Epithelial cell of prostate (primary cell): Measurements from ENCODE around the gene KLHL3.

Experiments used
- DNase-seq: peaks from one replicate; pipeline ENCODE4 v3.0.0-alpha.2; 2011; ENCODE audit warnings: low read depth, low spot score
- H3K27ac ChIP-seq: fragments of 450-650 bp; 2 replicates; pipeline ENCODE4 v1.5.1; 2017; ENCODE audit warnings: mild to moderate bottlenecking

The KLHL3 gene

GRCh38 chr5:137750436-137750835 is 14.5 kb upstream of the KLHL3 start:
- no peak overlapping the region for H3K27ac ChIP-seq

DNA sequence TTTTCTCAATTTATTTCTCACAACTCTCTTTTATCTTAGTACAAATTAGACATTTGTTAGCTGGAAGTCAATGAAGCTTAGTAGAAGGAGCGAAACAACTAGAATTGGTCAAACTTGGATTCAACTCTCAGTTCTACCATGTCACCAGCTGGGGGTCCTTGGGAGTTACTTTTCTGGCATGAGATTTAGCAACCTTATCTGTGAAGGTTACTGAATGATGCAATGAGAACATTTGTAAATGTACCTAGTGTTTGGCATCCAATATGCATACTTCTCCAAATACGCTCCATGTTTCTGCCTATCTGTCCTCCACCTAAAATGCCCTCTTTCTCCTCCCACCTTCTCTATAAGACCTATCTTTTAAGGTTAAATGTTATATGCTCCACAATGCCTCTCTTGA is 12.0 kb upstream of the KLHL3 start:
- no peak for DNase-seq

More at GRCh38 chr5:137750436-137750835, 14.5 kb upstream of the KLHL3 start:
- DNase-seq, result no peak

GRCh38 chr5:137743031-137743640 is 7.2 kb upstream of the KLHL3 start:
- H3K27ac ChIP-seq, result no peak overlapping the region
- DNase-seq, result no peak

More for the DNA sequence above, 12.0 kb upstream of the KLHL3 start:
- no peak overlapping the region for H3K27ac ChIP-seq

- no peak for DNase-seq
- no peak overlapping the region for H3K27ac ChIP-seq
Observed at GRCh38 chr5:137741718-137742117, 5.8 kb upstream of the KLHL3 start.

GRCh38 chr5:137739737-137740136 is 3.8 kb upstream of the KLHL3 start:
- no peak for DNase-seq
- no peak overlapping the region for H3K27ac ChIP-seq

- H3K27ac ChIP-seq, result no peak overlapping the region
- no peak for DNase-seq
Observed at GRCh38 chr5:137738947-137739346, 3.1 kb upstream of the KLHL3 start.

DNA sequence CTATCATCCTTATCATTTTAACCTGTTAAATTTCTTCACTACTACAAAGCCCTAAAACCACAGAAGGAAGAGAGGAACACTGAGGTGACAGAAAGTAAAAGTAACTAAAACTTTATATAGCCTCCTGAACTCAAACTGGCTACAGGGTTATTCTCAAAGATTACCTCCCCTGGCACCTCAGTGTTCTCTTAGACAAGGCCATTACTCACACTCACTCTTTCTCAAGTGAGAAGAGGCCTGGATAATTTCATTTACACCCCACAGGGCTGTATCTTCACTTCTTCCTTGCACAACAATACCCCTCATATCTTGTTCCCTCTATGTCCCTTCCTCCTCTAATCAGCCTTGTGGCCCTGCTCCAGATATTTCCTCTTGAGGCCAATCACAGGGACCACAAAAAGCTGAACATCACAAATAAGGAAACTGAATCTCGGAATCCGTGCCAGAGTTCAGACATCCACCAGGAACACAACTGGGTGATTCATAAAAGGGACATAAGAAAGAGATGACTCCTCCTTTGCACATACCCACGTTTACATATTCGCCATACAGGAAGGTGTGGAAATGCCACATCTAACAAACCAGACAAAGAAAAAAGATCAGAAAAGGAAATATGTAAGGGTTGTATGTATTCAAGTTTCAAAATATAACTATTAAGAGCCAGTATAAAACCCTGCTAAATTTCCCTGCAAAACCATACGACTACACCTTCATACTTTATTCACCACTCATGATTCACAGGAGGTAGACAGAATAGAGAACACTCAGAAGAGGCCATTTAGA is 1.7 kb upstream of the KLHL3 start:
- DNase-seq, result peak; percentile 74
- H3K27ac ChIP-seq, result peak overlapping the region; percentile 64

GRCh38 chr5:137736496-137736895 is 607 bp upstream of the KLHL3 start:
- no peak overlapping the region for H3K27ac ChIP-seq
- no peak for DNase-seq

DNA sequence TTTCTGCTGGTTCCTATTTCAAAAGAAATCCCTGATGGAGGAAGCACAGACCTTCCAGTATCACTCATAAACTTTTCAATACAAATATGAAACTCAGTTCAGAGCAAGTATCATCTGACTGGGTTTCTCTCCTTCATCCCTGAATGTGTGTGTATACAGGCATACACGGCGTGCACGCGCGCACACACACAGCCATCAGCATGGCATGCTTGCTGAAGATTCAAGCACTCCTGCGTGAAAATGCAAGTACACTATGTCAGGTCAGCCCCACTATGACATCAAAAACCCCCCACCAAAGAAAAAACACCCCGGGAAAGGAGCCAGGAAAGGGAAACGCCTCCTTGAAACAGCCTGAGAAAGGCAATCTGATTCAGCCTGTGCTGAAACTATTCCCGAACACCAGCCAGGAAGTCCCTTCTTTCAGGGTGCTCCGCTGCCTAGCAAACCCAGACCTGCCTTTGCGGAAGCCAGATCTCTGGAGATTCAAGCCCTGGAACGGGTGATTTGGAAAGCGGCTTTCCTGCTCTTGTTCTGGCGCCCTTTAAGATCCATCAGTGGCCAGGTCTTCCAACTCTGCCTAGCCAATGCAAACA is 831 bp downstream of the KLHL3 start:
- peak overlapping the region; percentile 47 for H3K27ac ChIP-seq
- no peak for DNase-seq

- H3K27ac ChIP-seq, result peak overlapping the region; percentile 47
- no peak for DNase-seq
Observed at GRCh38 chr5:137734331-137734730, 1.6 kb downstream of the KLHL3 start.

DNA sequence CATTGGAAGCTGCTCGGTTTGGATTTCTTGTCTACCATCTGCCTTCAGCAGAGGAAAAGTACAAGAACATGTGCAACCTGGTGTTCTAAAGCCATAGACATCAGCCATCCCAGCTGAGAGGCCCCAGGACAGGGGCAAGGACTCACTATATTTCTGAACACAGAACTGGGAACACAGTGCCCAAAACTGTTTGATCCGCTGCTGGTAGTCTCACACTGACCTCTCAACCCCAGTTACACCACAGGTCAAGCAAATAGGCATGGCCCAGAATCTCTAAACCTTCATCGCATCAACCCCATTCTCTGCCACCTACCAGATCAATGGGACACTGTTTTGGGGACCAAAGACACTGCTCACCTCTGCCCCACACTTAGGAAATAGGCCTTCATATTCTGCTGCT is 2.0 kb downstream of the KLHL3 start:
- no peak for DNase-seq
- no peak overlapping the region for H3K27ac ChIP-seq

GRCh38 chr5:137733006-137733405 is 2.9 kb downstream of the KLHL3 start:
- no peak overlapping the region for H3K27ac ChIP-seq
- DNase-seq, result no peak

DNA sequence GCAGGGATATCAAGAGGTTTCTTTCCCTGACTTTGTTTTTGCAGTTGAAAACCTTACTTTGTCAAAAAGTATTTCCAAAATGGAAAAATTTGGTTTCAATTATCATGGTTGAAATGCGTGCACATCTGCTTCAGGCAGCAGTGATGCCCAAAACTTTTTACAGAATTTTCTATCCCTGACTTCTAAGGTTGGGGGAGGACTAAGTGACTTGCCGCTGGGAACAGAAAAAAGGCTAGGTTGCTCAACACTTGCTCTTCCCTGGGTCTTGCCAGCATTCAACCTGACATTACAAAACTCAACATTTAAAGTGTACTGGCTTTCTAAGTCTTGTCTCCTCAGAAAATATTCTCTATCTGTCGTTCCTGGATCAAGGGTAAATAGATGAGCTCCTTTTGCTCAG is 4.7 kb downstream of the KLHL3 start:
- no peak overlapping the region for H3K27ac ChIP-seq
- DNase-seq, result no peak

DNA sequence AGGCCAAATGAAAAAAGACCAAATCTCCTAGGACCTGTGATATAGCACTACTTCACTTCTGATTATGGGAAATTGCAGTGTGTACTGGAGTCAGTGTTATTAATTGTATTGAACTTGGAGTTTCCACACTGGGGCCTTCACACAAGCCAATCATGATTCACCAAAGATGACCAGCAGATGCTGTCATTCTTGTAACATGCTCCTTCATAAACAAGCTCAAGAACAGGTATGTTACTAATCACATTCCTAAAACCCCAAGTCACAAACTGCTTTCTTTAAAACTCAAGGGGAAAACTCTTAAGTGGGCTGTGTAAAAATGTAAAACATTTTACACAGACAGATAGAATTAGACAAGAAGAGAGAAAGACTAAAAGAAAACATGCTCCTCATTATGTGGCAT is 5.6 kb downstream of the KLHL3 start:
- peak; percentile 66 for DNase-seq

GRCh38 chr5:137728048-137728447 is 7.8 kb downstream of the KLHL3 start:
- no peak overlapping the region for H3K27ac ChIP-seq
- DNase-seq, result no peak

More for the DNA sequence above, 5.6 kb downstream of the KLHL3 start:
- H3K27ac ChIP-seq, result peak overlapping the region; percentile 21

DNA sequence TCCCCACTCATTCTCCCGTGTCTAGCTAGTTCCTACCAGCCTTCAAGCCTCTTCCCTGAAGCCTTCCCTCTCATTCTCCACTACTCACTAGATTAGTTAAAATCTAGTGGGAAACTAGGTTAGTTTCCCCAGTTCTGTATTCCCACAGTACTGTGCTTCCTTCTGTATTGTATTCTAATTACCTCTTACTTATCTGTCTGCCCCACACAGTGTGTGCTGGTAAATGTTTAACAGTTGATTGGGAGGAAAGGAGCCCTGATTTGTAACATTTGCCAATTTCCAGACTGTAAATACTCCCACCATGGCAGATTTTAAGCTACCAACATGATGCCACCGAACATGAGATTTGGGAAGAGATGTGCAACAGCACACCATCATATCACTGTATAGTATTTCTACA is 8.3 kb downstream of the KLHL3 start:
- DNase-seq, result no peak
- no peak overlapping the region for H3K27ac ChIP-seq

DNA sequence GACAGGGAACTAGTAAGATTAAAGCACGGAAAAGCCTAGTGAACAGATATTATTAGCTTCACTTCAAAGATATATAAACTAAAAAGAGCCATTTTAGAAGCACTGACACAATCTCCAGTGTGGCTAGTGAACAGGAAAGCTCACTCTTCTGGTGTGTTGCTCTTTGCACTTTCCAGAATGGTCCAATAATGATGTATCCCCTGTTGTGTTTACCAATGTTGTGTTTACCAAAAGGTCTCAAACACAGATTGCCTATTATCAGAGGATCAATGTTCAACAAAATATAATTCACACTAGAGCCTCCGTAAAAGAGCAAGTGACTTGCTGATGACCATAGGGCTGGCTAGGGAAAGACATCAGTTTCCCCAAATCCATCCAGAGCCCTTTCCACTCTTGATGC is 11.6 kb downstream of the KLHL3 start:
- H3K27ac ChIP-seq, result no peak overlapping the region
- DNase-seq, result no peak

GRCh38 chr5:137718611-137719010 is 17.3 kb downstream of the KLHL3 start:
- no peak for DNase-seq
- no peak overlapping the region for H3K27ac ChIP-seq

DNA sequence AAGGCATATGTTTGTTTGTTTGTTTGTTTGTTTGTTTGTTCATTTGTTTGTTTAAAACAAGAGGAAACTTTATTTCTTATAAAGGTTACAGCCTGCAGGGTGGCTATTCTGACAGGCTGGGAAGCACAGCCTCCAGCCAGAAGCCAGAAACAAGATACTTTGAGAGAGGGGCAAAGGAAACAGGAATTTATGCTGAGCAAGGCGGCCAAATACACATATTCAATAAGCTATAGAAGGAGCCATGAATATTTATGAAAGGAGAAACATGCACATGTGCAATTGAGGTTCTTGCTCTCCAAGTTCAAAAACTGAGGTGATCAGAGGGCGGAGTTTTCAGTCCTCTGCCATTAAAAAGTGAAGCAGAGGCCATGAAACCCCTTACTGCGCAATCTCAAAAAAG is 19.6 kb downstream of the KLHL3 start:
- no peak overlapping the region for H3K27ac ChIP-seq
- DNase-seq, result no peak

DNA sequence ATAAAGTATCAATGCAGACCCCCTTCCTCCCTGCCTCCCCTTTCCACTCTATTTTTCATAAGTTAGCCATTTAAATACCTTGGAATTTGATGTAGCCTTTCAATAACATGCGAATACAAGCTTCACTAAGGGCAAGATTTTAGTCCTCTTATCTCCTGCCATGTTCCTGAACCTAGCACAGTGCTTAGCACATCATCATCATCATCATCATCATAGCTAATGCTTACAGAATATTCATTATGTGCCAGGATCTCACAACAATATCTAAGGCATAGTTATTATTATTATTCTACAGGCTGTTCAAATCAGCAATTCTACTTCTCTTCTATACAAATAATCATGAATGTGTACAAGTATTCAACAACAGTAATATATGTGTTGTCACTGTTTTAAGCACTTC is 20.4 kb downstream of the KLHL3 start:
- no peak for DNase-seq
- no peak overlapping the region for H3K27ac ChIP-seq

- DNase-seq, result no peak
- H3K27ac ChIP-seq, result no peak overlapping the region
Observed at GRCh38 chr5:137714946-137715345, 20.9 kb downstream of the KLHL3 start.

GRCh38 chr5:137714494-137714893 is 21.4 kb downstream of the KLHL3 start:
- DNase-seq, result no peak
- H3K27ac ChIP-seq, result no peak overlapping the region
